ENCODE measurements around the gene PRKACB. TPM values are rescaled to one million over a fixed set of nuclear protein-coding genes. Genes with fewer than 3 reads are reported as not detected.

The PRKACB gene
- total and polyA plus RNA-seq, 10 of the 15 experiments (the other 5 are each of a cell fraction or from before 2014, with no cell fraction given): 3.1 to 9.0 (median 7.1) TPM; not detected in 1

DNA sequence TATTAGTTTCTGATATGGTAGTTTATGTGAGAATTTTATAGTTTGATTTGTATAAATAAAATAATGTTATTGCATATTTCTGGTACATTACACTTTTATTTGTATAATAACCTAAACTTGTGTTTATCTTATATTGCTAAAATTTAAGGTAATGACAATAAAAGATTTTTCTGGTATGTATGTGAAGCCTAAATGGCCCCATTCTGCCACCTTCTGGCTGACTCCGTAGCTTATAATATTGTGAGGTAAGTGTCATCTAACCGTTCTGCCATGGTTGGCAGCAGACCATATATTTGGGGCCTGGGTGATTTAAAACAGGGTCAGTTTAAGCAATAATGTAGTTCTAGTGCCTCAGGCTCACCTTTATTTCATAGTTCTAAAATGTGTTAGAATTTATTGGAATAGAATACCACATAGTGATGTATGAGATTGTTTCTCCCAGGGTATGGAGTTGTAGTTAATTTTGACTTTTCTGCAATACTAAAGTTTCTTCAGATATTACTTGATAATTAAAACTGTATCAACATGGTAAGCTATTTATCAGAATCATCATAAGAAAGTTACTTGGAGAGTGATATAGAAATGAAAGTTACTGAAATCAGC is 21.2 kb upstream of the PRKACB start:
- H3K27me3 ChIP-seq (replicated peaks in 1 of 2; ENCODE audit: control insufficient read depth in 2 of 2, insufficient read depth in 2 of 2, low read length in 1 of 2): no peaks in the 10 kb centered on the region
- no peak overlapping the region for H2AFZ ChIP-seq (ENCODE audit: control insufficient read depth, low read depth, low read length)
- ChIA-PET POLR2A (no interaction called here), RAD21 (ENCODE audit: unreplicated experiment) (interaction anchor here (1.4 to 2.1 kb wide), 2 partner anchors 190 to 631 kb away, joined by 3 to 11 read pairs; no protein-coding TSS in a partner anchor), CTCF (interaction anchor here (0.9 to 3.3 kb wide), 7 partner anchors 12 to 311 kb away, joined by 3 to 17 read pairs (median 5); no protein-coding TSS in a partner anchor), SMC1A (ENCODE audit: uncharacterized antibody, unreplicated experiment) (interaction anchor here (0.7 to 1.5 kb wide), 4 partner anchors 9 to 191 kb away, joined by 3 to 9 read pairs (median 4); no protein-coding TSS in a partner anchor)
- no peak overlapping the region for H3K9ac ChIP-seq (ENCODE audit: control insufficient read depth, insufficient read depth, low read length)
- H3K4me2 ChIP-seq (ENCODE audit: control insufficient read depth, insufficient read depth): no peak overlapping the region
- H4K20me1 ChIP-seq (ENCODE audit: control insufficient read depth, insufficient read depth): no peaks in the 10 kb centered on the region
- 3% methylated on average over 2 of the region's 2 CpGs for WGBS (ENCODE audit: insufficient coverage, insufficient replicate concordance, low lambda C conversion rate, missing lambda C conversion rate)
- no peaks in the 10 kb centered on the region; a peak in 1 of 4 replicates for H3K36me3 ChIP-seq (ENCODE audit: control insufficient read depth in 2 of 2, insufficient read depth in 2 of 2, low read length in 1 of 2)
- FAIRE-seq (peak; percentile 41), ATAC-seq (peak; percentile 77), DNase-seq (ENCODE audit: low read depth, low spot score) (no peak)
- H3K4me3 ChIP-seq: no peak overlapping the region
- in situ Hi-C loops (cut with MboI) (no loop called here), intact Hi-C loops (cut with micrococcal nuclease; ENCODE audit: unreplicated experiment) (loop anchor here (1.0 to 2.0 kb wide), 2 partner anchors 192 to 218 kb away; no protein-coding TSS in a partner anchor)
- H3K79me2 ChIP-seq (ENCODE audit: control insufficient read depth, insufficient read depth, low read length): no peaks in the 10 kb centered on the region
- no peaks in the 10 kb centered on the region for H3K9me3 ChIP-seq (replicated peaks; ENCODE audit: control insufficient read depth, insufficient read depth, low read length)
- no peak overlapping the region for H3K27ac ChIP-seq (ENCODE audit: control insufficient read depth, insufficient read depth)
- BruUV-seq (replicated peaks): no TSS peak
- no peaks in the 10 kb centered on the region for H3K4me1 ChIP-seq (ENCODE audit: control insufficient read depth, insufficient read depth, low read length)
- no peak for TF ChIP-seq SPI1 (IDR thresholded peaks at IDR 0.05; ENCODE audit: borderline replicate concordance, insufficient read depth, low read depth, low read length)
- no peak for TF ChIP-seq SMARCA5 (IDR thresholded peaks at IDR 0.05)
- peak; percentile 80 for TF ChIP-seq SMC3 (IDR thresholded peaks at IDR 0.05; ENCODE audit: borderline replicate concordance, low read length)
- TF ChIP-seq, protein P1, sequence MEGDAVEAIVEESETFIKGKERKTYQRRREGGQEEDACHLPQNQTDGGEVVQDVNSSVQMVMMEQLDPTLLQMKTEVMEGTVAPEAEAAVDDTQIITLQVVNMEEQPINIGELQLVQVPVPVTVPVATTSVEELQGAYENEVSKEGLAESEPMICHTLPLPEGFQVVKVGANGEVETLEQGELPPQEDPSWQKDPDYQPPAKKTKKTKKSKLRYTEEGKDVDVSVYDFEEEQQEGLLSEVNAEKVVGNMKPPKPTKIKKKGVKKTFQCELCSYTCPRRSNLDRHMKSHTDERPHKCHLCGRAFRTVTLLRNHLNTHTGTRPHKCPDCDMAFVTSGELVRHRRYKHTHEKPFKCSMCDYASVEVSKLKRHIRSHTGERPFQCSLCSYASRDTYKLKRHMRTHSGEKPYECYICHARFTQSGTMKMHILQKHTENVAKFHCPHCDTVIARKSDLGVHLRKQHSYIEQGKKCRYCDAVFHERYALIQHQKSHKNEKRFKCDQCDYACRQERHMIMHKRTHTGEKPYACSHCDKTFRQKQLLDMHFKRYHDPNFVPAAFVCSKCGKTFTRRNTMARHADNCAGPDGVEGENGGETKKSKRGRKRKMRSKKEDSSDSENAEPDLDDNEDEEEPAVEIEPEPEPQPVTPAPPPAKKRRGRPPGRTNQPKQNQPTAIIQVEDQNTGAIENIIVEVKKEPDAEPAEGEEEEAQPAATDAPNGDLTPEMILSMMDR (IDR thresholded peaks at IDR 0.05 in 2 of 3, conservative IDR thresholded peaks at IDR 0.05 in 1 of 3; ENCODE audit: control insufficient read depth in 2 of 3, extremely low read depth in 1 of 3, insufficient read depth in 1 of 3, low read depth in 3 of 3, low read length in 3 of 3): peak; percentile 50 to 64 (median 58)
- TF ChIP-seq RAD21 (IDR thresholded peaks at IDR 0.05; ENCODE audit: insufficient read depth, low read depth, low read length): peak; percentile 90
- TF ChIP-seq WRNIP1 (IDR thresholded peaks at IDR 0.05; ENCODE audit: borderline replicate concordance, low read depth, low read length): no peak
